Measurements from ENCODE around the gene ASB3.

Gene ASB3

DNA sequence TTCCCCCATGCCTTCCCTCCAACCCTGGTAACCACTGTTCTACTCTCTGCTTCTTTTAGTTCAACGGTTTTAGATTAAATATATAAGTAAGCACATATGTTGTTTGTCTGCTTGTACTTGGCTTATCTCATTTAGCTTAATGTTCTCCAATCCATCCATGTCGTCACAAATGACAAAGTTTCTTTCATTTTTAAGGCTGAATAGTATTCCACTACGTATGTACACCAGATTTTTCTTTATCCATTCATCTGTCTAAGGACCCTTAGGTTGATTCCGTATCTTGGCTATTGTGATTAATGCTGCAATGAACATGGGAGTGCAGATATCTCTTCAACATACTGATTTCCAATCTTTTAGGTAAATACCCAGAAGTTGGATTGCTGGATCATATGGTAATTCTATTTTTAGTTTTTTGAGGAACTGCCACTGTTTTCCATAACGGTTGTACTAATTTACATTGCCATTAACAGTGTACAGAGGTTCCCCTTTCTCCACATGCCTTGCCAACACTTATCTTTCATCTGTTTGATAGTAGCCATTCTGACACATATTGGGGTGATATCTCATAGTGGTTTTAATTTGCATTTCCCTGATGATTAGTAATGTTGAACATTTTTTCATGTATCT is 8.1 kb downstream of the ASB3 start:
- H3K4me3 ChIP-seq (replicated peaks in 1 of 2; ENCODE audit: low read depth in 2 of 2, low read length in 2 of 2), result no peak overlapping the region
- DNase-seq (ENCODE audit: low read depth in 2 of 2), result no peak
- TF ChIP-seq, protein P1, sequence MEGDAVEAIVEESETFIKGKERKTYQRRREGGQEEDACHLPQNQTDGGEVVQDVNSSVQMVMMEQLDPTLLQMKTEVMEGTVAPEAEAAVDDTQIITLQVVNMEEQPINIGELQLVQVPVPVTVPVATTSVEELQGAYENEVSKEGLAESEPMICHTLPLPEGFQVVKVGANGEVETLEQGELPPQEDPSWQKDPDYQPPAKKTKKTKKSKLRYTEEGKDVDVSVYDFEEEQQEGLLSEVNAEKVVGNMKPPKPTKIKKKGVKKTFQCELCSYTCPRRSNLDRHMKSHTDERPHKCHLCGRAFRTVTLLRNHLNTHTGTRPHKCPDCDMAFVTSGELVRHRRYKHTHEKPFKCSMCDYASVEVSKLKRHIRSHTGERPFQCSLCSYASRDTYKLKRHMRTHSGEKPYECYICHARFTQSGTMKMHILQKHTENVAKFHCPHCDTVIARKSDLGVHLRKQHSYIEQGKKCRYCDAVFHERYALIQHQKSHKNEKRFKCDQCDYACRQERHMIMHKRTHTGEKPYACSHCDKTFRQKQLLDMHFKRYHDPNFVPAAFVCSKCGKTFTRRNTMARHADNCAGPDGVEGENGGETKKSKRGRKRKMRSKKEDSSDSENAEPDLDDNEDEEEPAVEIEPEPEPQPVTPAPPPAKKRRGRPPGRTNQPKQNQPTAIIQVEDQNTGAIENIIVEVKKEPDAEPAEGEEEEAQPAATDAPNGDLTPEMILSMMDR (IDR thresholded peaks at IDR 0.05; ENCODE audit: low read depth, low read length), result no peak

DNA sequence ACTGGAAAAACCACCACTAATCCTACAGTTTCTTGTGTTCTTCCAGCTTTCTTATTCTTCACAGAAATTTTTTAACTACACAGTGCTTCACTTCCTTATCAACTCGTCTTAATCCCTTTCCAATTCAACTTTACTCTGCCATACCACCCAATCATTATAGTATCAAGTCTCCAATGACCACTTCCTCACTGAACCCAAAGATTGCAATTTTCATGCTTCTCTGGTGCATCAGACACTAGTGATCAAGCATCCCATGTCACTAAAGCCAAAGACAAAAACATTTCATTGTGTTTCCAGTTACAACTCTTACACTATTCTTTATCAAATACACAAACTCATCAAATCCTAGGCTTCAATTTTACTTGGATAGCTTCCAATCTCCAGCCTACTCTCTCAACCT is 9.6 kb downstream of the ASB3 start:
- H3K4me3 ChIP-seq (replicated peaks in 1 of 2; ENCODE audit: low read depth in 2 of 2, low read length in 2 of 2), result no peak overlapping the region
- TF ChIP-seq, protein P1 (IDR thresholded peaks at IDR 0.05; ENCODE audit: low read depth, low read length), result no peak
- DNase-seq (ENCODE audit: low read depth in 2 of 2), result no peak

GRCh38 chr2:53770264-53770663 is 16.5 kb downstream of the ASB3 start:
- H3K4me3 ChIP-seq (replicated peaks in 1 of 2; ENCODE audit: low read depth in 2 of 2, low read length in 2 of 2), result no peak overlapping the region
- DNase-seq (ENCODE audit: low read depth in 2 of 2), result no peak
- TF ChIP-seq, protein P1 (IDR thresholded peaks at IDR 0.05; ENCODE audit: low read depth, low read length), result no peak

DNA sequence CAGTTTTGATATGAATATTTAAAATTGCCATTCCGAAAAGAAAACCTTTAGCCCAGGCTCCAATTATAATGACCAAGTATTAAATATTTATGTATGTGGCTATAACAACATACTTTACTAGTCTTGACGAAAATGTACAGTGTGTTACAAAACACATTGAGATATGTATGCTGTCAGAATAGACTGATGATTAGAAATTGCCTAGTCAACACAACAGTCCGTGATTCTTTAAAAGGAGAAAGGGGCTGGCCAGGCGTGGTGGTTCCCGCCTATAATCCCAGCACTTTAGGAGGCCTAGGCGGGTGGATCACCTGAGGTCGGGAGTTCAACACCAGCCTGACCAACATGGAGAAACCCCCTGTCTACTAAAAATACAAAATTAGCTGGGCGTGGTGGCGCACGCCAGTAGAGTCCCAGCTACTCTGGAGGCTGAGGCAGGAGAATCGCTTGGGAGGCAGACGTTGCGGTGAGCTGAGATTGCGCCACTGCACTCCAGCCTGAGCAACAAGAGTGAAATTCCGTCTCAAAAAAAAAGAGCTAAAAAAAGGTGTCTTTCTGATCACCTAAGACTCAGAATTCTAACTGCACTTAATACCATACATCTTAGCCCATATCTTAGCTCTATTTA is 17.3 kb downstream of the ASB3 start:
- no peak for DNase-seq (ENCODE audit: low read depth in 2 of 2)
- H3K4me3 ChIP-seq (replicated peaks in 1 of 2; ENCODE audit: low read depth in 2 of 2, low read length in 2 of 2), result no peak overlapping the region
- TF ChIP-seq, protein P1 (IDR thresholded peaks at IDR 0.05; ENCODE audit: low read depth, low read length), result no peak

GRCh38 chr2:53768242-53768542 is 18.6 kb downstream of the ASB3 start:
- DNase-seq (ENCODE audit: low read depth in 2 of 2), result peak in 1 of 2 donors; percentile 46

GRCh38 chr2:53767405-53768241 is 19.1 kb downstream of the ASB3 start, which contains the start of gene CHAC2:
Gene CHAC2, plus strand, starts transcription at chr2:53767804. Its CDS starts 83 bp downstream, at chr2:53767887.
- peak within 1 kb of the TSS; percentile 73 to 96 for H3K4me3 ChIP-seq (replicated peaks in 1 of 2; ENCODE audit: low read depth in 2 of 2, low read length in 2 of 2)
- peak; percentile 79 to 84 for DNase-seq (ENCODE audit: low read depth in 2 of 2)
- TF ChIP-seq, protein P1 (IDR thresholded peaks at IDR 0.05; ENCODE audit: low read depth, low read length), result peak; percentile 61

More at GRCh38 chr2:53768242-53768542, 18.6 kb downstream of the ASB3 start:
- H3K4me3 ChIP-seq (replicated peaks in 1 of 2; ENCODE audit: low read depth in 2 of 2, low read length in 2 of 2), result peak overlapping the region; percentile 73 to 96
- TF ChIP-seq, protein P1 (IDR thresholded peaks at IDR 0.05; ENCODE audit: low read depth, low read length), result no peak

Data from cardiac fibroblast (primary cell).